GM21786 (cell line): ENCODE results near the gene SBNO1.
"Not testable (repeated sequence)": the region's sequence is repeated elsewhere in the genome, so short reads cannot be mapped to it uniquely, and the experiment has no call there.

ENCODE experiments used
- ATAC-seq: cut with Tn5 transposase; IDR thresholded peaks from one replicate; pipeline ENCODE4 v1.9.1; 2021; ENCODE audit not compliant: unreplicated experiment

SBNO1 gene

GRCh38 chr12:123356159-123356670 lies 8.4 kb downstream of the SBNO1 start:
- no peak for ATAC-seq

- ATAC-seq = no peak
Measured at GRCh38 chr12:123354600-123354999, 10.0 kb downstream of the SBNO1 start.

GRCh38 chr12:123351349-123351748 lies 13.3 kb downstream of the SBNO1 start:
- ATAC-seq = no peak

GRCh38 chr12:123346946-123347345 lies 17.7 kb downstream of the SBNO1 start:
- ATAC-seq = no peak

- ATAC-seq = no peak
Measured at GRCh38 chr12:123344086-123344485, 20.6 kb downstream of the SBNO1 start.

- ATAC-seq = no peak
Measured at GRCh38 chr12:123337070-123337469, 27.6 kb downstream of the SBNO1 start.

- ATAC-seq = no peak
Measured at GRCh38 chr12:123336530-123336929, 28.1 kb downstream of the SBNO1 start.

GRCh38 chr12:123335490-123335889 lies 29.2 kb downstream of the SBNO1 start:
- no peak for ATAC-seq

GRCh38 chr12:123329799-123330198 lies 34.8 kb downstream of the SBNO1 start:
- ATAC-seq = no peak

- ATAC-seq = no peak
Measured at GRCh38 chr12:123319826-123320225, 44.8 kb downstream of the SBNO1 start.

GRCh38 chr12:123319273-123319672 lies 45.4 kb downstream of the SBNO1 start:
- ATAC-seq = no peak

- not testable (repeated sequence) for ATAC-seq
Measured at GRCh38 chr12:123313046-123313445, 51.6 kb downstream of the SBNO1 start.

- ATAC-seq = no peak
Measured at GRCh38 chr12:123306200-123306599, 58.4 kb downstream of the SBNO1 start.

GRCh38 chr12:123305136-123305535 lies 59.5 kb downstream of the SBNO1 start:
- ATAC-seq = no peak

GRCh38 chr12:123293178-123293760 lies 71.4 kb downstream of the SBNO1 start:
- ATAC-seq = no peak

- no peak for ATAC-seq
Measured at GRCh38 chr12:123289911-123290310, 74.7 kb downstream of the SBNO1 start.

- ATAC-seq = no peak
Measured at GRCh38 chr12:123288751-123289346, 75.8 kb downstream of the SBNO1 start.

GRCh38 chr12:123286652-123287373 lies 77.8 kb downstream of the SBNO1 start:
- no peak for ATAC-seq

- no peak for ATAC-seq
Measured at GRCh38 chr12:123284669-123285068, 80.0 kb downstream of the SBNO1 start.

GRCh38 chr12:123283461-123283860 lies 81.2 kb downstream of the SBNO1 start:
- no peak for ATAC-seq

GRCh38 chr12:123282111-123282510 lies 82.5 kb downstream of the SBNO1 start:
- ATAC-seq = no peak

- ATAC-seq = no peak
Measured at GRCh38 chr12:123280971-123281370, 83.7 kb downstream of the SBNO1 start.
